ENCODE data around the gene TAS1R3. TPM values are rescaled to one million over a fixed set of nuclear protein-coding genes. Genes with fewer than 3 reads are reported as not detected.

The TAS1R3 gene
- total and polyA plus RNA-seq, 3 donors from 2014 or later: 0.66 to 1.5 (median 1.5) TPM

DNA sequence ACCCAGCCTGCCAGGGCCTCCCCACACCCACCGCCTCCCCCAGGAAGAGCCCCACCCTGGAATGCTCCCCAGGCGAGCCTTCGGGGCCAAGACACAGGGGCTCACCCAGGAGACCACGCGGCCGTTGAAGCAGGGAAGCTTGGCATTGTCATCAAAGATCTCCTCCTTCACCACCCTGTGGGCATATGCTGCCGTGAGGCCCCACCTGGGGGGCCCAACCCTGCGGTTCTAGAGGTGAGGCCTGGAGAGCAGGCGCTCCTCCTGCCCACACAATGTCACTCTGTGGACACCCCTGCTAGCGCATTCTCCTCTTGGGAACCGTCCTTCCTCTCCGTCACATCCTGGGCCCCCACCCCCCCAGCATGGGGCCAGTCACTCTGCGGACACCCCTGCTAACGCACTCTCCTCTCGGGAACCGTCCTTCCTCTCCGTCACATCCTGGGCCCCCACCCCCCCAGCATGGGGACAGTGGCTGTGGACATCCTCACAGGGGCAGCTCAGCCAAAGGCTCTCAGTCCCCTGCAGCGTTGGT, 11.6 kb downstream of the TAS1R3 start:
- WGBS, 2 donors: 85 to 89% methylated on average over 6 to 18 of the region's 18 CpGs
- Histone ChIP-seq H3K36me3 (ENCODE audit: low read depth, missing control alignments) (no peaks in the 10 kb centered on the region), H3K27me3 (no peaks in the 10 kb centered on the region), H3K4me3 (no peak overlapping the region), H3K4me1 (peaks cover 29% of the 10 kb centered on the region), H3K9me3 (no peaks in the 10 kb centered on the region), H3K27ac (no peak overlapping the region)
- TF ChIP-seq CTCF (IDR thresholded peaks at IDR 0.05): no peak
- no peak for TF ChIP-seq POLR2A (IDR thresholded peaks at IDR 0.05)
- intact Hi-C loops (cut with DNase I; ENCODE audit: low total_unique reads): no loop called here
- DNase-seq: no peak

DNA sequence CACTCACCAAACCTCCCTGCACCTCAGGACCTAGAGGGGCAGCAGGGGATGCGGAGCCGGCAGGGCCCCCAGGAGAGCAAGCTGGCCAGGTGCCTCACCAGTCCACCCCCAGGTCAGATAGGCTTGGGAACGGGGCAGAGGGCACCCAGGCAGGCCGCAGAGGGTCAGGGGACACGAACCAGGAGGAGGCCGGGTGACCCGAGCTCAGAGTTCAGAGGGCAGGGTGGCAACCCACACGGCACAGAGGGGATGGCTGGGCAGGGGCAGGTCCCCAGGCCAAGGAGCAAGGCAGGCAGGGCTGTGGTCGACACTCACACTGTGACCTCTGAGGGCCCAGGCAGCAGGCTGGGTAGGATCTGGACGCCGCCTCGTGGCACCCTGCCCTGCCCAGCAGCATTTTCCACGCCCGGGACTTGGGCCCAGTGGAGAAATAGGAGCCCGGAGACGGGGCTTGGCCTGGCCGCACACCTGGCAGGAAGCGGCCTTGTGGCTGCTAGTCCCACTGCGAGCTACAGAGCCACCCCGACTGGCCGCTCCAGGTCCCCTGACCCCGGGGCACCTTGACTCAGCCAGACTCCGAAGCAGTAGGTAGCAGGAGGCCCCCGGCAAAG, 12.8 kb downstream of the TAS1R3 start:
- WGBS, 2 donors: 89 to 100% methylated on average over 1 to 24 of the region's 24 CpGs
- H3K27me3 ChIP-seq: no peaks in the 10 kb centered on the region
- no peak overlapping the region for H3K4me3 ChIP-seq
- H3K36me3 ChIP-seq (ENCODE audit: low read depth, missing control alignments): no peaks in the 10 kb centered on the region
- no peaks in the 10 kb centered on the region for H3K9me3 ChIP-seq
- intact Hi-C loops (cut with DNase I; ENCODE audit: low total_unique reads): no loop called here
- DNase-seq: no peak
- peaks cover 33% of the 10 kb centered on the region for H3K4me1 ChIP-seq
- no peak for TF ChIP-seq POLR2A (IDR thresholded peaks at IDR 0.05)
- TF ChIP-seq CTCF (IDR thresholded peaks at IDR 0.05): no peak
- no peak overlapping the region for H3K27ac ChIP-seq

- H3K36me3 ChIP-seq (ENCODE audit: low read depth, missing control alignments): no peaks in the 10 kb centered on the region
Observed at GRCh38 chr1:1344655-1345361, 13.7 kb downstream of the TAS1R3 start.

DNA sequence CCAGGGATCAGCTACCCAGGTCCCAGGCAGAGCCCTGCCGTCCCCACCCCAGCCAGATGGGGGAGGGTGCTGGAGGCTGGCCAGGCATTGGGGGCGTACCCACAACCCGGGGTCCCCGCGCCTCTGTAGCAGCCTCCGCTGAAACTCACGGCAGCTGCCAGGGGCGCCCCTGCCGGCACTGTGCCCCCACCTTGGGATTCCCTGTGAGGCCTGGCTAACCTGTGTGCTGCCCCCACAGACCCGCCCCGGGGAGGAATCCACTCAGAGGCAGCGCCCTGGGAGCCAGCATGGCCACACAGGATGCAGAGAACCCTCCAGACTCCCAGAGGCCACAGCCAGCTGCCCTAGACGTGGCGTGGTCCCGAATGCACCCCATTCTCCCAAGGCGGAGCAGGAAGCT, 14.3 kb downstream of the TAS1R3 start:
- peaks cover 33% of the 10 kb centered on the region for H3K4me1 ChIP-seq
- H3K36me3 ChIP-seq (ENCODE audit: low read depth, missing control alignments): no peaks in the 10 kb centered on the region
- TF ChIP-seq CTCF (IDR thresholded peaks at IDR 0.05) (no peak), POLR2A (IDR thresholded peaks at IDR 0.05) (no peak)
- H3K4me3 ChIP-seq: no peak overlapping the region
- intact Hi-C loops (cut with DNase I; ENCODE audit: low total_unique reads): no loop called here
- no peaks in the 10 kb centered on the region for H3K9me3 ChIP-seq
- no peaks in the 10 kb centered on the region for H3K27me3 ChIP-seq
- DNase-seq: no peak
- no peak overlapping the region for H3K27ac ChIP-seq
- 38 to 86% methylated on average over 7 to 13 of the region's 16 CpGs for WGBS, 2 donors

More at GRCh38 chr1:1344655-1345361, 13.7 kb downstream of the TAS1R3 start:
- DNase-seq: no peak
- intact Hi-C loops (cut with DNase I; ENCODE audit: low total_unique reads): no loop called here
- Histone ChIP-seq H3K9me3 (no peaks in the 10 kb centered on the region), H3K4me3 (no peak overlapping the region), H3K27me3 (no peaks in the 10 kb centered on the region), H3K27ac (no peak overlapping the region), H3K4me1 (peaks cover 33% of the 10 kb centered on the region)
- TF ChIP-seq CTCF (IDR thresholded peaks at IDR 0.05) (no peak), POLR2A (IDR thresholded peaks at IDR 0.05) (no peak)
- 76% methylated on average over 15 of the region's 15 CpGs; no CpG with 5 or more reads in 1 of the 2 donors for WGBS, 2 donors

All from testis (tissue), 3 donors.